ENCODE measurements around the gene AGR3. TPM values are rescaled to one million over a fixed set of nuclear protein-coding genes. Genes with fewer than 3 reads are reported as not detected.

AGR3 gene
- total RNA-seq, 1 donor from 2014 or later, result not detected

GRCh38 chr7:16838386-16838785 lies 43.4 kb downstream of the AGR3 start:
- no peak for DNase-seq (ENCODE audit: low read depth in 2 of 2)

DNA sequence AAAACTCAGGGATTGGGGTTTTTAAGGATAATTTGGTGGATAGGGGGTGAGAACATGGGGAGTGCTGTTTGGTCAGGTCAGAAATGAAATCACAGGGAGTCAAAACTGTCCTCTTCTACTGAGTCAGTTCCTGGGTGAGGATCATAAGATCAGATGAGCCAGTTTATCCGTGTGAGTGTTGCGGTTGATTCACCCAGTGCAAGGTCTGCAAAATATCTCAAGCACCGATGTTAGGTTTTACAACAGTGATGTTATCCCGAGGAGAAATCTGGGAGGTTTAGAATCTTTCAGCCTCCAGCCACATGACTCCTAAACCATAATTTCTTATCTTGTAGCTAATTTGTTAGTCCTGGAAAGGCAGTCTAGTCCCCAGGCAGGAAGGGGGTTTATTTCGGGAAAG lies 45.3 kb downstream of the AGR3 start:
- DNase-seq (ENCODE audit: low read depth in 2 of 2), result no peak

GRCh38 chr7:16833373-16833772 lies 48.4 kb downstream of the AGR3 start:
- DNase-seq (ENCODE audit: low read depth in 2 of 2), result no peak

DNA sequence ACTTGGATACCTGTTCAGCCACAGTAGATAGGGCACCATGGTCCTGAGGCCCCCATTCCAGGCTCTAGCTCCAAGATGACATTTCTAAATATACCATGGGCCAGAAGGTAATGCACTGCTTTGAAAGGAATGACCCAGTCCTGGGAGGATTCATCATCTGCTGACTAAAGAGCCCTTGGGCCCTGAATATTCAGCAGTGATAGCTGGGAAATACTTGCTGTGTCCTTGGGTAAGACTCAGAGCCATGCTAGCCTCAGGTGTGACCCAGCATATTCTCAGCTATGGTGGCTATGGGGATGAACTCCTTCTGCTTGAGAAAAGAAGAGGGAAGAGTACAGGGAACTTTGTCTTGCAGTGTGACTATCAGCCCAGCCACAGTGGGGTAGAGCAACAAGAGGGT lies 55.7 kb downstream of the AGR3 start:
- no peak for DNase-seq (ENCODE audit: low read depth in 2 of 2)

DNA sequence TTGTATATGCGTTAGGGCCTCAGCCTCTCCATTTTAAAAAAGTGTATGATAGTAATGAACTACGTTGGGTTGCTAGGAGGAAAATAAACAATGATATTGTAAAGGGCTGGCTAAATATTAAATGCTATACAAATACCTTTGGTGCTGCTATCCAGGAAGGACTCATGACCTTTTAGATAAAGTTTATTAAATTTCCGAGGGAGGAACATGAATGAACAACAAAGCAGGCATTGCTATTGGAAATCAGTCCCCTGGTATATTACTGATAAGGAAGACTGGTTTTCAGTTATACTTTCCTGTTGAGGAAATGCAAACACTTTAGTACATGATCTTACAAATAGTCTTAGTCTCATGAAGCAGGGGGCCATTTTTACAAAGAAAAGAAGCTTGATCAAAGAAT lies 59.8 kb downstream of the AGR3 start:
- DNase-seq (ENCODE audit: low read depth in 2 of 2), result no peak

DNA sequence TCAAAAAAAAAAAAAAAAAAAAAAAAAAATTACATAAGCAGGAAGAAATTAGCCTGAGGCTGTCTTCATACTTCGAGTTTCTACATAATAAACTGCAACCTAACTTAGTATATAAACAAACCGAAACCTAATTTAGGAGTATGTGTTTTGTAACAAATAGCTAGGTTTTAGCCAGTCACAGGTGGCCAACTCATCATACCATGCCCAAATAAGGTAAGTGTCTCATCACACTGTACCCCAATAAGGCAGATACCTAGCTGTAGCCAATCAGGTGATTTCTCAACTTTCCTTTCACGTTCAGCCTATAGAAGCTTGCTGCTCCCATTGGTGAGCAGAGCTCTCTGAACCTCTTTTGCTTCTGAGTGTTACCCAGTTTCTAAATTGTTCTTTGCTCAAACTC lies 63.1 kb downstream of the AGR3 start:
- DNase-seq (ENCODE audit: low read depth in 2 of 2), result no peak

DNA sequence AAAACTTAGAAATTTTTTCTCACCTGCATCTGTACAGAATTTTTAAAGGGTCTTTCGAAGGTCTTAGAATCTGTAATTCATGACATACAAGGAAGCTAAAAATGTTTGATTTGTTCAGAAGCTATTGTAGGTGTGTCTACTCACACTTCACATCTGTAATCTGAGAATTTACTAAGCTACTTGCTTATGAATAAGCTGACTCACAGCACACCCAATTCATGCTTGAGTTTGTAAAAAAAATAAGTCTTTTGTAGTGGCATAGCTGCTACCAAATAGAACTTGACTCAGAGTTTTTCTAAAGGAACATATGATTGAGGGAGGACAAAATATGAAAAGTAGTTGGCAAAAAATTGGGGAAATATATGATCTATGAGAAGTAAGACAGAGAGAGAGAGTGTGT lies 64.2 kb downstream of the AGR3 start:
- DNase-seq (ENCODE audit: low read depth in 2 of 2), result no peak

DNA sequence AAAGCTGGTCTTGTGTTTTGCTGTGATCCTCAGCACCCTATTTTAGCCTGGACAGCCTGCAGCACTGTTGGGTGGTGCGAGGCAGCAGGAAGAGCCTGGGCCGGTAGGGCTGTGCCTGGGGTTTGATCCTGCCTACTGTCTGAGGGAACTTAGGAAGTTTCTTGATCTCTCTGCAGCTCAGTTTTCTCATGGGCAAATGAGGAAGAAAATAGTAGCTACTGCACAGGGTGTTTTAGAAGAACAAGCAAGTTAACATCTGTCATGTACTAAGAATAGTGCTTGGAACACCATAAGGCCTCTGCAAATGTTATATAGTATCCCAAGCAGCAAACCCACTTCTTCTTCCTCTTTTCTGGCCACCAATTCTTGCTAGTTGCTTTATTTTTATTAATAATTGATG lies 65.0 kb downstream of the AGR3 start:
- DNase-seq (ENCODE audit: low read depth in 2 of 2), result no peak

DNA sequence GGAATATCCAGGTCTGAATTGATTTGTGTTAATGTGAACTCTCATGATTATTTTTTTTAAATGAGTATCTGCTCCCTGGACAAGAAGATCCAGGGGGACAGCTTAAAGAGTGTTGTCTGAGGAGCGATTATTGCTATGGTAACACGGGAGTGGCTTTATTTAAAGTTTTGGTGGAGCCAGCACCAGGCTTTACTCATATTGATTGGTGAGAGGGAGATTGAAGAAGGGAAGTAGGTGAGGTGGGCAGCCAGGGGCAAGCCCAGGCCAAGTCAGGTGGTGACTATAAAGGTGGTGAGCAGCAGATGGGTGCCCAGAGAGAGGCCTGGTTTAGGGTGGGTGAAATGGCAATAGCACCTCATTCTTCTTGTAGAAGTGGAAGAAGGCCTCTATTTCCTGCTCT lies 66.8 kb downstream of the AGR3 start:
- DNase-seq (ENCODE audit: low read depth in 2 of 2), result no peak

GRCh38 chr7:16813232-16813616 lies 68.6 kb downstream of the AGR3 start:
- no peak for DNase-seq (ENCODE audit: low read depth in 2 of 2)

- no peak for DNase-seq (ENCODE audit: low read depth in 2 of 2)
Observed at GRCh38 chr7:16812542-16813231, 69.1 kb downstream of the AGR3 start.

DNA sequence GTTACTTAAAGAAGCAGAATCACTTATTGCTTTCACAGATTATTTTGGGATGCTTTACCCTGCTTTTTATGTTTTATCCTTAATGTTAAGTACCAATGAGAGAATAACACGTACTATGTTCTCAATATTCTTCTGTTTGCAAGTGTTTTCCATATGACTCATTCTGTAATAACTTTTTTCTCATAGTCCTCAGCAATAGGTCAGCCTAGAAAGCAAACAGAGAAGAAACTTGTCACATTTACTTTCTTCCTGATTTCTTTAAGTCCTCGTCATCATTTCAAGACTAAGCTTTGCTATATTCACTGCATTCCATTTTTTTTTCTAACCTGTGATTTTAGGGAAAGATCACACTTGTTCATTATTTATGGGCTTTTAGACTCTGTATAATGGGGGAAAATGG lies 70.2 kb downstream of the AGR3 start:
- peak in 1 of 2 donors; percentile 61 for DNase-seq (ENCODE audit: low read depth in 2 of 2)

- DNase-seq (ENCODE audit: low read depth in 2 of 2), result no peak
Observed at GRCh38 chr7:16810573-16810972, 71.2 kb downstream of the AGR3 start.

GRCh38 chr7:16810112-16810511 lies 71.7 kb downstream of the AGR3 start:
- no peak for DNase-seq (ENCODE audit: low read depth in 2 of 2)

Other genes with a start within 250 kb of the AGR3 start
- gene ANKMY2, start 236.2 kb downstream of the AGR3 start, total RNA-seq, result 8.5 and 10.0 TPM in 2 replicates
- 66.8 and 78.4 TPM in 2 replicates for gene BZW2, start 235.8 kb downstream of the AGR3 start, total RNA-seq
- gene TSPAN13, start 128.2 kb downstream of the AGR3 start, total RNA-seq, result 37.7 and 42.6 TPM in 2 replicates
- not detected in 2 replicates for gene AGR2, start 77.0 kb downstream of the AGR3 start, total RNA-seq

Data from dermis microvascular lymphatic vessel endothelial cell (primary cell).